WTC11 (cell line): ENCODE results near the gene TBC1D4. TPM values are rescaled to one million over a fixed set of nuclear protein-coding genes. Genes with fewer than 3 reads are reported as not detected.

Experiments used
- ATAC-seq: fragments of 200-7000 bp; cut with Tn5 transposase; 2 replicates; pipeline ENCODE4 v1.10.0; 2021; ENCODE audit warnings: mild to moderate bottlenecking, moderate library complexity
- CTCF ChIA-PET: fragments of 300-600 bp; sonication (Branson Sonifier 250); formaldehyde crosslinking; loops from one replicate; lab custom pipeline; 2021; ENCODE audit warnings: antibody characterized with exemption; lab: Charles Lee
- POLR2A ChIA-PET: fragments of 350-600 bp; sonication (Branson Sonifier 250); formaldehyde crosslinking; loops from one replicate; lab custom pipeline; 2021; ENCODE audit warnings: antibody characterized with exemption; lab: Charles Lee
- DNase-seq: peaks from one replicate; pipeline ENCODE4 v3.0.0; 2021; ENCODE audit warnings: low spot score
- H3K27ac Mint-ChIP-seq: 2 replicates; pipeline ENCODE4 v1.8.0; 2021; ENCODE audit warnings: mixed read lengths
- H3K27me3 Mint-ChIP-seq: 2 replicates; pipeline ENCODE4 v1.8.0; 2021; ENCODE audit warnings: low read depth, mild to moderate bottlenecking, moderate library complexity, mixed read lengths
- H3K36me3 Mint-ChIP-seq: 2 replicates; pipeline ENCODE4 v1.8.0; 2021; ENCODE audit warnings: mixed read lengths
- H3K4me1 Mint-ChIP-seq: 2 replicates; pipeline ENCODE4 v1.8.0; 2022; ENCODE audit warnings: mixed read lengths
- H3K4me3 Mint-ChIP-seq: 2 replicates; pipeline ENCODE4 v1.8.0; 2021; ENCODE audit warnings: mild to moderate bottlenecking, moderate library complexity, mixed read lengths
- H3K9me3 Mint-ChIP-seq: 2 replicates; pipeline ENCODE4 v1.8.0; 2021; ENCODE audit warnings: mixed read lengths
- ATF1 ChIP-seq: sonication (generic); formaldehyde crosslinking; IDR thresholded peaks from 2 replicates; pipeline ENCODE4 v1.8.1; 2023; ENCODE audit warnings: mild to moderate bottlenecking, moderate library complexity, missing genetic modification reagents
- ATF6 ChIP-seq: sonication (generic); formaldehyde crosslinking; IDR thresholded peaks from 2 replicates; pipeline ENCODE4 v1.8.1; 2023; ENCODE audit warnings: mild to moderate bottlenecking, missing genetic modification reagents
- E2F5 ChIP-seq: sonication (generic); formaldehyde crosslinking; IDR thresholded peaks from 2 replicates; pipeline ENCODE4 v1.8.1; 2022; ENCODE audit warnings: mild to moderate bottlenecking, moderate library complexity, missing genetic modification reagents
- EMX1 ChIP-seq: fragments of 250-450 bp; sonication (Bioruptor Pico); IDR thresholded peaks from 2 replicates; pipeline ENCODE4 v1.8.0; 2021; ENCODE audit warnings: mild to moderate bottlenecking
- GABPB1 ChIP-seq: sonication (generic); formaldehyde crosslinking; IDR thresholded peaks from 2 replicates; pipeline ENCODE4 v1.8.1; 2023; ENCODE audit warnings: mild to moderate bottlenecking, missing genetic modification reagents
- HMGA2 ChIP-seq: fragments of 250-450 bp; sonication (Bioruptor Pico); IDR thresholded peaks from 2 replicates; pipeline ENCODE4 v1.4.0; 2021; ENCODE audit warnings: mild to moderate bottlenecking, moderate library complexity
- JAZF1 ChIP-seq: fragments of 250-450 bp; sonication (Bioruptor Pico); IDR thresholded peaks from 2 replicates; pipeline ENCODE4 v1.9.0; 2021; ENCODE audit warnings: moderate library complexity, mild to moderate bottlenecking, inconsistent platforms
- MAX ChIP-seq: sonication (generic); formaldehyde crosslinking; IDR thresholded peaks from 2 replicates; pipeline ENCODE4 v1.8.0; 2022; ENCODE audit warnings: mild to moderate bottlenecking, missing genetic modification reagents
- MLX ChIP-seq: sonication (generic); formaldehyde crosslinking; IDR thresholded peaks from 2 replicates; pipeline ENCODE4 v1.8.1; 2023; ENCODE audit warnings: mild to moderate bottlenecking, missing genetic modification reagents, moderate library complexity
- NFE2L1 ChIP-seq: sonication (generic); formaldehyde crosslinking; IDR thresholded peaks from 2 replicates; pipeline ENCODE4 v1.8.1; 2023; ENCODE audit warnings: missing genetic modification reagents
- NR3C1 ChIP-seq: sonication (generic); formaldehyde crosslinking; conservative IDR thresholded peaks from 2 replicates; pipeline ENCODE4 v1.8.1; 2023; ENCODE audit warnings: low read depth, mild to moderate bottlenecking, missing genetic modification reagents
- OVOL2 ChIP-seq: fragments of 250-450 bp; sonication (Bioruptor Pico); IDR thresholded peaks from 2 replicates; pipeline ENCODE4 v1.9.0; 2021; ENCODE audit warnings: mild to moderate bottlenecking, borderline replicate concordance
- PREB ChIP-seq: sonication (generic); formaldehyde crosslinking; IDR thresholded peaks from 2 replicates; pipeline ENCODE4 v1.8.1; 2022; ENCODE audit warnings: mild to moderate bottlenecking, missing genetic modification reagents, moderate library complexity, borderline replicate concordance
- STAT6 ChIP-seq: sonication (generic); formaldehyde crosslinking; conservative IDR thresholded peaks from 2 replicates; pipeline ENCODE4 v1.8.1; 2023; ENCODE audit warnings: mild to moderate bottlenecking, low read depth, missing genetic modification reagents, moderate library complexity
- TEAD1 ChIP-seq: sonication (generic); formaldehyde crosslinking; IDR thresholded peaks from 2 replicates; pipeline ENCODE4 v1.8.0; 2022; ENCODE audit warnings: mild to moderate bottlenecking, missing genetic modification reagents
- TEAD4 ChIP-seq: sonication (generic); formaldehyde crosslinking; IDR thresholded peaks from 2 replicates; pipeline ENCODE4 v1.8.0; 2022; ENCODE audit warnings: mild to moderate bottlenecking, missing genetic modification reagents
- ZBTB21 ChIP-seq: sonication (generic); formaldehyde crosslinking; IDR thresholded peaks from 2 replicates; pipeline ENCODE4 v1.8.1; 2023; ENCODE audit warnings: mild to moderate bottlenecking, missing genetic modification reagents, borderline replicate concordance
- ZNF219 ChIP-seq: sonication (generic); formaldehyde crosslinking; IDR thresholded peaks from 2 replicates; pipeline ENCODE4 v1.8.0; 2023; ENCODE audit warnings: missing genetic modification reagents, mild to moderate bottlenecking, borderline replicate concordance
- ZNF263 ChIP-seq: sonication (generic); formaldehyde crosslinking; IDR thresholded peaks from 2 replicates; pipeline ENCODE4 v1.8.1; 2022; ENCODE audit warnings: low read depth, mild to moderate bottlenecking, moderate library complexity, missing genetic modification reagents
- ZNF281 ChIP-seq: sonication (generic); formaldehyde crosslinking; IDR thresholded peaks from 2 replicates; pipeline ENCODE4 v1.8.0; 2023; ENCODE audit warnings: mild to moderate bottlenecking, missing genetic modification reagents
- ZNF317 ChIP-seq: sonication (generic); formaldehyde crosslinking; IDR thresholded peaks from 2 replicates; pipeline ENCODE4 v1.8.1; 2023; ENCODE audit warnings: low read depth, mild to moderate bottlenecking, moderate library complexity, missing genetic modification reagents, borderline replicate concordance
- ZNF396 ChIP-seq: fragments of 250-450 bp; sonication (Bioruptor Pico); IDR thresholded peaks from 2 replicates; pipeline ENCODE4 v1.8.0; 2021; ENCODE audit warnings: mild to moderate bottlenecking, moderate library complexity, borderline replicate concordance
- ZNF416 ChIP-seq: fragments of 250-450 bp; sonication (Bioruptor Pico); IDR thresholded peaks from 2 replicates; pipeline ENCODE4 v1.9.0; 2021; ENCODE audit warnings: mild to moderate bottlenecking, inconsistent platforms
- total RNA-seq: library from RNA; stranded (reverse); gene quantifications from 3 replicates; pipeline ENCODE4 v1.2.3, GENCODE V29; 2021

TBC1D4 gene
- total RNA-seq, 1 experiment from 2014 or later = 37.1 TPM

GRCh38 chr13:75416327-75417011 lies 65.5 kb downstream of the TBC1D4 start (continued):
- no peak for TF ChIP-seq ZNF281 (CRISPR knock-in tag)
- no peak for TF ChIP-seq MLX (CRISPR knock-in tag)
- TF ChIP-seq PREB = no peak
- TF ChIP-seq MAX (CRISPR knock-in tag) = no peak
- TF ChIP-seq STAT6 = no peak
- no peak for TF ChIP-seq ZNF219 (CRISPR knock-in tag)
- TF ChIP-seq ATF1 = no peak
- no peak for TF ChIP-seq TEAD1 (CRISPR knock-in tag)

GRCh38 chr13:75415694-75416093 lies 66.3 kb downstream of the TBC1D4 start:
- ChIA-PET CTCF (interaction anchor here (1.1 to 2.3 kb wide), 4 partner anchors 16 to 50 kb away, joined by 3 to 5 read pairs (median 4); no protein-coding TSS in a partner anchor), POLR2A (no interaction called here)
- Mint-ChIP-seq H3K9me3 (no peaks in the 10 kb centered on the region), H3K4me1 (peaks cover 25% of the 10 kb centered on the region), H3K27ac (no peak overlapping the region), H3K36me3 (no peaks in the 10 kb centered on the region), H3K4me3 (no peak overlapping the region)
- ATAC-seq = no peak
- no peak for DNase-seq
- TF ChIP-seq ZNF396 (CRISPR knock-in tag) (no peak), ATF6 (CRISPR knock-in tag) (no peak), EMX1 (no peak)
- TF ChIP-seq, all 79 proteins: peak for 0
- H3K27me3 Mint-ChIP-seq = no peaks in the 10 kb centered on the region

- Mint-ChIP-seq H3K36me3 (no peaks in the 10 kb centered on the region), H3K9me3 (no peaks in the 10 kb centered on the region), H3K27ac (no peak overlapping the region), H3K4me1 (peaks cover 23% of the 10 kb centered on the region), H3K27me3 (no peaks in the 10 kb centered on the region), H3K4me3 (no peak overlapping the region)
- ChIA-PET CTCF (interaction anchor here (1.1 to 2.3 kb wide), 3 partner anchors 17 to 50 kb away, joined by 3 to 5 read pairs (median 3); no protein-coding TSS in a partner anchor), POLR2A (no interaction called here)
- DNase-seq (no peak), ATAC-seq (no peak)
- TF ChIP-seq ZNF263 (CRISPR knock-in tag) (no peak), ZNF416 (CRISPR knock-in tag) (no peak), NFE2L1 (CRISPR knock-in tag) (no peak), OVOL2 (CRISPR knock-in tag) (no peak), HMGA2 (CRISPR knock-in tag) (no peak), ZBTB21 (CRISPR knock-in tag) (no peak), JAZF1 (CRISPR knock-in tag) (no peak), TEAD4 (CRISPR knock-in tag) (no peak), MAX (CRISPR knock-in tag) (no peak), E2F5 (CRISPR knock-in tag) (no peak), NR3C1 (CRISPR knock-in tag) (no peak), GABPB1 (CRISPR knock-in tag) (no peak), ZNF317 (CRISPR knock-in tag) (no peak), EMX1 (no peak)
Measured at GRCh38 chr13:75415171-75415570, 66.8 kb downstream of the TBC1D4 start.
